ENCODE measurements around the gene ZC3H7A.

The ZC3H7A gene

GRCh38 chr16:11721781-11722467 lies 75.1 kb downstream of the ZC3H7A start:
- no peaks in the 10 kb centered on the region for H3K4me1 ChIP-seq (ENCODE audit: control insufficient read depth, insufficient read depth, low read length)
- H3K9me3 ChIP-seq (ENCODE audit: control insufficient read depth, insufficient read depth, low read length) = no peaks in the 10 kb centered on the region
- no peak overlapping the region for H3K27ac ChIP-seq (ENCODE audit: low read length)
- peaks cover 3% of the 10 kb centered on the region; the same call in 1 of the 2 replicates for H3K36me3 ChIP-seq (ENCODE audit: control insufficient read depth, insufficient read depth, low read length)
- DNase-seq (ENCODE audit: low read depth, low spot score) = no peak
- no peaks in the 10 kb centered on the region for H3K27me3 ChIP-seq (ENCODE audit: control insufficient read depth, insufficient read depth, low read length)
- H3K4me3 ChIP-seq (ENCODE audit: low read length) = no peak overlapping the region
- WGBS (ENCODE audit: insufficient coverage, insufficient read length) = no CpG with 5 or more reads among the region's 4 CpGs

GRCh38 chr16:11719762-11720161 lies 77.3 kb downstream of the ZC3H7A start:
- Histone ChIP-seq H3K9me3 (ENCODE audit: control insufficient read depth, insufficient read depth, low read length) (no peaks in the 10 kb centered on the region), H3K27me3 (ENCODE audit: control insufficient read depth, insufficient read depth, low read length) (no peaks in the 10 kb centered on the region), H3K4me1 (ENCODE audit: control insufficient read depth, insufficient read depth, low read length) (no peaks in the 10 kb centered on the region), H3K27ac (ENCODE audit: low read length) (no peak overlapping the region), H3K36me3 (ENCODE audit: control insufficient read depth, insufficient read depth, low read length) (peaks cover 3% of the 10 kb centered on the region; the same call in 1 of the 2 replicates), H3K4me3 (ENCODE audit: low read length) (no peak overlapping the region)
- no peak for DNase-seq (ENCODE audit: low read depth, low spot score)
- WGBS (ENCODE audit: insufficient coverage, insufficient read length) = no CpG with 5 or more reads among the region's 4 CpGs

- Histone ChIP-seq H3K27ac (ENCODE audit: low read length) (no peak overlapping the region), H3K4me1 (ENCODE audit: control insufficient read depth, insufficient read depth, low read length) (no peaks in the 10 kb centered on the region), H3K36me3 (ENCODE audit: control insufficient read depth, insufficient read depth, low read length) (peaks cover 3% of the 10 kb centered on the region; the same call in 1 of the 2 replicates)
Observed at GRCh38 chr16:11719171-11719570, 77.9 kb downstream of the ZC3H7A start.

GRCh38 chr16:11717811-11718210 lies 79.2 kb downstream of the ZC3H7A start:
- no peak overlapping the region for H3K4me3 ChIP-seq (ENCODE audit: low read length)
- no peaks in the 10 kb centered on the region for H3K27me3 ChIP-seq (ENCODE audit: control insufficient read depth, insufficient read depth, low read length)
- no peaks in the 10 kb centered on the region for H3K4me1 ChIP-seq (ENCODE audit: control insufficient read depth, insufficient read depth, low read length)
- no peaks in the 10 kb centered on the region for H3K9me3 ChIP-seq (ENCODE audit: control insufficient read depth, insufficient read depth, low read length)
- H3K36me3 ChIP-seq (ENCODE audit: control insufficient read depth, insufficient read depth, low read length) = peaks cover 3% of the 10 kb centered on the region; the same call in 1 of the 2 replicates
- no CpG with 5 or more reads among the region's 5 CpGs for WGBS (ENCODE audit: insufficient coverage, insufficient read length)
- DNase-seq (ENCODE audit: low read depth, low spot score) = no peak
- H3K27ac ChIP-seq (ENCODE audit: low read length) = no peak overlapping the region

More at GRCh38 chr16:11719171-11719570, 77.9 kb downstream of the ZC3H7A start:
- no peaks in the 10 kb centered on the region for H3K27me3 ChIP-seq (ENCODE audit: control insufficient read depth, insufficient read depth, low read length)
- no peak for DNase-seq (ENCODE audit: low read depth, low spot score)
- H3K4me3 ChIP-seq (ENCODE audit: low read length) = no peak overlapping the region
- H3K9me3 ChIP-seq (ENCODE audit: control insufficient read depth, insufficient read depth, low read length) = no peaks in the 10 kb centered on the region

GRCh38 chr16:11716336-11716735 lies 80.7 kb downstream of the ZC3H7A start:
- H3K9me3 ChIP-seq (ENCODE audit: control insufficient read depth, insufficient read depth, low read length) = no peaks in the 10 kb centered on the region
- peaks cover 3% of the 10 kb centered on the region; the same call in 1 of the 2 replicates for H3K36me3 ChIP-seq (ENCODE audit: control insufficient read depth, insufficient read depth, low read length)
- no peaks in the 10 kb centered on the region for H3K4me1 ChIP-seq (ENCODE audit: control insufficient read depth, insufficient read depth, low read length)
- DNase-seq (ENCODE audit: low read depth, low spot score) = no peak
- H3K4me3 ChIP-seq (ENCODE audit: low read length) = no peak overlapping the region
- no peak overlapping the region for H3K27ac ChIP-seq (ENCODE audit: low read length)
- no peaks in the 10 kb centered on the region for H3K27me3 ChIP-seq (ENCODE audit: control insufficient read depth, insufficient read depth, low read length)

GRCh38 chr16:11715246-11715947 lies 81.7 kb downstream of the ZC3H7A start:
- Histone ChIP-seq H3K9me3 (ENCODE audit: control insufficient read depth, insufficient read depth, low read length) (no peaks in the 10 kb centered on the region), H3K4me1 (ENCODE audit: control insufficient read depth, insufficient read depth, low read length) (no peaks in the 10 kb centered on the region), H3K4me3 (ENCODE audit: low read length) (no peak overlapping the region), H3K27me3 (ENCODE audit: control insufficient read depth, insufficient read depth, low read length) (no peaks in the 10 kb centered on the region), H3K27ac (ENCODE audit: low read length) (no peak overlapping the region), H3K36me3 (ENCODE audit: control insufficient read depth, insufficient read depth, low read length) (peaks cover 3% of the 10 kb centered on the region; the same call in 1 of the 2 replicates)
- DNase-seq (ENCODE audit: low read depth, low spot score) = no peak
- WGBS (ENCODE audit: insufficient coverage, insufficient read length) = no CpG with 5 or more reads among the region's 8 CpGs

- no peak overlapping the region for H3K4me3 ChIP-seq (ENCODE audit: low read length)
- H3K9me3 ChIP-seq (ENCODE audit: control insufficient read depth, insufficient read depth, low read length) = no peaks in the 10 kb centered on the region
- no CpG with 5 or more reads among the region's 3 CpGs for WGBS (ENCODE audit: insufficient coverage, insufficient read length)
- no peaks in the 10 kb centered on the region for H3K27me3 ChIP-seq (ENCODE audit: control insufficient read depth, insufficient read depth, low read length)
- H3K4me1 ChIP-seq (ENCODE audit: control insufficient read depth, insufficient read depth, low read length) = no peaks in the 10 kb centered on the region
- no peak for DNase-seq (ENCODE audit: low read depth, low spot score)
- no peaks in the 10 kb centered on the region for H3K36me3 ChIP-seq (ENCODE audit: control insufficient read depth, insufficient read depth, low read length)
- H3K27ac ChIP-seq (ENCODE audit: low read length) = no peak overlapping the region
Observed at GRCh38 chr16:11712122-11712521, 84.9 kb downstream of the ZC3H7A start.

- no CpG with 5 or more reads among the region's 4 CpGs for WGBS (ENCODE audit: insufficient coverage, insufficient read length)
- no peak for DNase-seq (ENCODE audit: low read depth, low spot score)
- Histone ChIP-seq H3K4me1 (ENCODE audit: control insufficient read depth, insufficient read depth, low read length) (no peaks in the 10 kb centered on the region), H3K27ac (ENCODE audit: low read length) (no peak overlapping the region), H3K9me3 (ENCODE audit: control insufficient read depth, insufficient read depth, low read length) (no peaks in the 10 kb centered on the region), H3K4me3 (ENCODE audit: low read length) (no peak overlapping the region), H3K27me3 (ENCODE audit: control insufficient read depth, insufficient read depth, low read length) (no peaks in the 10 kb centered on the region), H3K36me3 (ENCODE audit: control insufficient read depth, insufficient read depth, low read length) (no peaks in the 10 kb centered on the region)
Observed at GRCh38 chr16:11711662-11712061, 85.4 kb downstream of the ZC3H7A start.

GRCh38 chr16:11708421-11708820 lies 88.6 kb downstream of the ZC3H7A start:
- Histone ChIP-seq H3K4me1 (ENCODE audit: control insufficient read depth, insufficient read depth, low read length) (no peaks in the 10 kb centered on the region), H3K9me3 (ENCODE audit: control insufficient read depth, insufficient read depth, low read length) (no peaks in the 10 kb centered on the region), H3K4me3 (ENCODE audit: low read length) (no peak overlapping the region), H3K36me3 (ENCODE audit: control insufficient read depth, insufficient read depth, low read length) (no peaks in the 10 kb centered on the region), H3K27me3 (ENCODE audit: control insufficient read depth, insufficient read depth, low read length) (no peaks in the 10 kb centered on the region), H3K27ac (ENCODE audit: low read length) (no peak overlapping the region)
- no CpG with 5 or more reads among the region's 1 CpG for WGBS (ENCODE audit: insufficient coverage, insufficient read length)
- no peak for DNase-seq (ENCODE audit: low read depth, low spot score)

- Histone ChIP-seq H3K27me3 (ENCODE audit: control insufficient read depth, insufficient read depth, low read length) (no peaks in the 10 kb centered on the region), H3K4me3 (ENCODE audit: low read length) (no peak overlapping the region), H3K36me3 (ENCODE audit: control insufficient read depth, insufficient read depth, low read length) (no peaks in the 10 kb centered on the region), H3K4me1 (ENCODE audit: control insufficient read depth, insufficient read depth, low read length) (no peaks in the 10 kb centered on the region), H3K27ac (ENCODE audit: low read length) (no peak overlapping the region), H3K9me3 (ENCODE audit: control insufficient read depth, insufficient read depth, low read length) (no peaks in the 10 kb centered on the region)
- WGBS (ENCODE audit: insufficient coverage, insufficient read length) = no CpG with 5 or more reads among the region's 4 CpGs
- DNase-seq (ENCODE audit: low read depth, low spot score) = no peak
Observed at GRCh38 chr16:11707679-11708197, 89.3 kb downstream of the ZC3H7A start.
